ENCODE data around the gene FTSJ1.

The FTSJ1 gene

DNA sequence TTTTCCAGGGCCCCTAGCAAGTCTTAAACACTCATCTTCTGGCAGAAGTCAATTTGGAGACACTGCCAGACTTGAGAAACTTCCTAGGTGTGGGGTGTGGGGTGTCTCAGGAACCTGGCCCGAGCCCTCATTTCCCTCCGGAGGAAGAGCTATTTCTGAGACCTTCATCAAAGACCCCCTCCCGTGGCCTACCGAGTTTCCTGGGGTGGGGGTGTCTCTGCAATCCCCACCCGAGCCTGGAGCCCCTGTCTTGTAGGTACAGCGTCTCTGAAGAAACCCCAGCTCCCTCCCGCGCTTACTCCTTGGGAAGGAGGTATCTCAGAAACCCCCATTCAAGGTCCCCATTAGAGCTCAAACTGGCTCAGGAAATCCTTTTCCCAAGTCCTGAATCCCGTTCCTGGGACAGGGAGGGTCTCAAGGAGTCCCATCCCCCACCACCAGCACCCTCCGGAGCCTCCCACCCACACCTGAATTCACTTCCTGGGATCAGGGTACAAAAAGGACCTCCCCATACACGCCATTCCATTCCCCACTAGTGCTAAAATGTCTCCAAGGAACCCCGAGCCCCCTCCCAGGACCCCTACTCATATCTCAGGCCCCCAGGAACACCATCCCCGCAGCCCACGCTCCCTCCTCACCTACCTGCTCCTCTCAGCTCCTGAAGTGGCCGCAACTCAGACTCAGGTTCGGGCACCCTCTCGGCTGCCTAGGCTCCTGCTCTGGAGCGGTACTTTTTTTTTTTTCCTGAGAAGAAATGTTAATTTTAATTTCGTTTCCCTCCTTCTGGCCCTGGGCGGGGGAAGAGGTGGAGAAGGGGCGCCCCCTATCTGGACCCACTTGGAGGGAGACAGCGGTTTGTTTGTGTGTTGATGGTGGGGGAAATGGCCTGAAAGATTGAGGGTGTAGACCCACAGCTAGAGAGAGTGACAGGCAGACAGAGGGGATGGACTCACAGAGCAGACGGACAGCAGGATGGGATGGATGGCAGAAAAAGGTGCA lies 7.0 kb upstream of the FTSJ1 start:
- Histone ChIP-seq H3K4me3 (IDR thresholded peaks at IDR 0.05; ENCODE audit: insufficient read depth, low read depth, low read length) (no peak overlapping the region), H3K4me2 (peak overlapping the region; percentile 78), H3K36me3 (ENCODE audit: insufficient read depth) (no peaks in the 10 kb centered on the region), H4K20me1 (ENCODE audit: insufficient read depth) (no peaks in the 10 kb centered on the region), H3K79me2 (ENCODE audit: insufficient read depth, low read depth) (peaks cover 47% of the 10 kb centered on the region), H3K4me1 (ENCODE audit: low read depth, poor library complexity, severe bottlenecking) (peaks cover 18% of the 10 kb centered on the region), H3K27me3 (ENCODE audit: insufficient read depth, low read depth) (no peaks in the 10 kb centered on the region), H2AFZ (ENCODE audit: low read depth) (peak overlapping the region; percentile 74), H3K27ac (peak overlapping the region; percentile 83), H3K9ac (peak overlapping the region; percentile 94)
- TF ChIP-seq, protein P1, sequence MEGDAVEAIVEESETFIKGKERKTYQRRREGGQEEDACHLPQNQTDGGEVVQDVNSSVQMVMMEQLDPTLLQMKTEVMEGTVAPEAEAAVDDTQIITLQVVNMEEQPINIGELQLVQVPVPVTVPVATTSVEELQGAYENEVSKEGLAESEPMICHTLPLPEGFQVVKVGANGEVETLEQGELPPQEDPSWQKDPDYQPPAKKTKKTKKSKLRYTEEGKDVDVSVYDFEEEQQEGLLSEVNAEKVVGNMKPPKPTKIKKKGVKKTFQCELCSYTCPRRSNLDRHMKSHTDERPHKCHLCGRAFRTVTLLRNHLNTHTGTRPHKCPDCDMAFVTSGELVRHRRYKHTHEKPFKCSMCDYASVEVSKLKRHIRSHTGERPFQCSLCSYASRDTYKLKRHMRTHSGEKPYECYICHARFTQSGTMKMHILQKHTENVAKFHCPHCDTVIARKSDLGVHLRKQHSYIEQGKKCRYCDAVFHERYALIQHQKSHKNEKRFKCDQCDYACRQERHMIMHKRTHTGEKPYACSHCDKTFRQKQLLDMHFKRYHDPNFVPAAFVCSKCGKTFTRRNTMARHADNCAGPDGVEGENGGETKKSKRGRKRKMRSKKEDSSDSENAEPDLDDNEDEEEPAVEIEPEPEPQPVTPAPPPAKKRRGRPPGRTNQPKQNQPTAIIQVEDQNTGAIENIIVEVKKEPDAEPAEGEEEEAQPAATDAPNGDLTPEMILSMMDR (conservative IDR thresholded peaks at IDR 0.05; ENCODE audit: low read depth, low read length) = peak; percentile 52

DNA sequence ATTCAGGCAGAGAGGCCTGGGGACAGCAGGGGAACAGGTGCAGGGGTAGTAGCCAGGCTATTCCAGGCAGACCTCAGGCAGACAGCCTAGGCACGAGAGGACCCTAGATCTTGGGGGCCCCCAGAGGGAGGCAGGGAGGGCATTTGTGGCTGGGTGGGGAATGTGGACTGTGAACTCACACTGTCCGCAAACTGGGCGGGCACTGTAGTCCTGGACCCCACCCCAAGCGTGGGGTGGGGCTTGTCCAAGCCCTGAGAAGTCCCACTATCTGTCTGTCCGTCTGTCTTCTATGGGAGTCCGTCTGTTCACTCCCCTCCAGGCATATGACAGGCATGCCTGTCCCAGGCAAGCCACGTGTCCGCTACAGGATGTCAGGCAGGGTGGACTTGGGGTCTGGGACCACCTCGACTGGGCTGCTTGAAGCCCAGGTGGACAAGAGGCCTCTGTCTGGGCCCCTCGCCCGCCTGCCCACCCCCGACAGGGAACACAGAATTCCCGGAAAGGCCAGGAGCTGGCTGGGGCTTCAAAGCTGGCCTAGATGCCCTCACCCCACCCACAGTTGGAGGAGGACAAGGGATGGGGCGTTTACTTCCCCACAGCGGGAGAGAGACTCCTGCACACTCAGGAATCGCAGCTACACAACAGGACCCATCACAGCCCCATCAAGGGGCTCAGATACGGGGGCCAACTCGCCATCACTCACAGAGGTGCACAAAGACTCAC lies 5.7 kb upstream of the FTSJ1 start, which contains the start of gene SLC38A5:
TSS of gene SLC38A5 (minus strand) at position 151 of the 723 bp plus-strand sequence. CDS start 2,336 bp downstream, outside the sequence.
- Histone ChIP-seq H3K36me3 (ENCODE audit: insufficient read depth) (no peaks in the 10 kb centered on the region), H2AFZ (ENCODE audit: low read depth) (peak within 1 kb of the TSS; percentile 74), H3K27me3 (ENCODE audit: insufficient read depth, low read depth) (no peaks in the 10 kb centered on the region), H3K27ac (peak within 1 kb of the TSS; percentile 83), H3K4me3 (IDR thresholded peaks at IDR 0.05; ENCODE audit: insufficient read depth, low read depth, low read length) (no peak within 1 kb of the TSS), H3K79me2 (ENCODE audit: insufficient read depth, low read depth) (peaks cover 35% of the 10 kb centered on the region), H4K20me1 (ENCODE audit: insufficient read depth) (no peaks in the 10 kb centered on the region), H3K4me1 (ENCODE audit: low read depth, poor library complexity, severe bottlenecking) (peaks cover 23% of the 10 kb centered on the region), H3K4me2 (peak within 1 kb of the TSS; percentile 78), H3K9ac (peak within 1 kb of the TSS; percentile 94)
- TF ChIP-seq, protein P1 (conservative IDR thresholded peaks at IDR 0.05; ENCODE audit: low read depth, low read length) = no peak

DNA sequence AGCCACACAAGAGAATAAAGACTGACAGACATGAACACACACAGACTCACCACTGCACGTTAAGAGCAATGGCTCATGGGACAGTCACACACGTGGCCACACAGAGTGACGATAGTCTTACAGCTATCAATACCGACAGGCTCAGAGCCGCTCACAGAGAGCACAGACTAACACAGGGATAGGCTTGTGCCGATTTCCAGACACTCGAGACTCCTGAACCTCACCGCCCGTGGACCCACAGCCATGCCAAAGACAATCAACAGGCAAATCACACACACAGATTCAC lies 5.2 kb upstream of the FTSJ1 start:
- H3K4me3 ChIP-seq (IDR thresholded peaks at IDR 0.05; ENCODE audit: insufficient read depth, low read depth, low read length) = no peak overlapping the region
- peaks cover 18% of the 10 kb centered on the region for H3K4me1 ChIP-seq (ENCODE audit: low read depth, poor library complexity, severe bottlenecking)
- H3K4me2 ChIP-seq = no peak overlapping the region
- H4K20me1 ChIP-seq (ENCODE audit: insufficient read depth) = no peaks in the 10 kb centered on the region
- no peaks in the 10 kb centered on the region for H3K36me3 ChIP-seq (ENCODE audit: insufficient read depth)
- H3K9ac ChIP-seq = no peak overlapping the region
- H3K79me2 ChIP-seq (ENCODE audit: insufficient read depth, low read depth) = peaks cover 31% of the 10 kb centered on the region
- no peak overlapping the region for H2AFZ ChIP-seq (ENCODE audit: low read depth)
- TF ChIP-seq, protein P1 (conservative IDR thresholded peaks at IDR 0.05; ENCODE audit: low read depth, low read length) = no peak
- no peaks in the 10 kb centered on the region for H3K27me3 ChIP-seq (ENCODE audit: insufficient read depth, low read depth)
- H3K27ac ChIP-seq = no peak overlapping the region

DNA sequence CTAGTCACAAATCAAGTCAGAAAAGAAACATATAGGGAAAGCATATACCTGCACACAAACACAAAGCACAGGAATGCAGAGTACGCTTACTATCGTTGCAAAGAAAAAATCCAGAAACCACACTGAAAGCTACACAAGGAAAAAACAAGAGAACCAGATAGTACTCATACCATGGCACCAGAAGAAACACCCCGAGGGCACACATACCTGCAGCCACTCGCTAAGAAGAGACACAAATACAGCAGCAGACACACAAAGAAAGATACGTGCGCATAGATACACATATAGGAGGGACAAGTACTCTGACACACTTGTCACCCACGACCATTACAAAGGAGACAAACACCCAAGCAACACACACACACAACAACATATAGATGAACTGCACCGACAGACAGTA lies 4.5 kb upstream of the FTSJ1 start:
- Histone ChIP-seq H3K9ac (no peak overlapping the region), H3K27me3 (ENCODE audit: insufficient read depth, low read depth) (no peaks in the 10 kb centered on the region)

More for the DNA sequence above, 4.5 kb upstream of the FTSJ1 start:
- Histone ChIP-seq H3K79me2 (ENCODE audit: insufficient read depth, low read depth) (peaks cover 31% of the 10 kb centered on the region), H3K36me3 (ENCODE audit: insufficient read depth) (no peaks in the 10 kb centered on the region), H4K20me1 (ENCODE audit: insufficient read depth) (no peaks in the 10 kb centered on the region), H3K4me3 (IDR thresholded peaks at IDR 0.05; ENCODE audit: insufficient read depth, low read depth, low read length) (no peak overlapping the region), H3K27ac (no peak overlapping the region), H3K4me2 (no peak overlapping the region), H2AFZ (ENCODE audit: low read depth) (no peak overlapping the region), H3K4me1 (ENCODE audit: low read depth, poor library complexity, severe bottlenecking) (peaks cover 17% of the 10 kb centered on the region)
- TF ChIP-seq, protein P1 (conservative IDR thresholded peaks at IDR 0.05; ENCODE audit: low read depth, low read length) = no peak

All from KMS-11 (cell line).